Measurements from ENCODE around the gene NHSL1.
A peak's percentile ranks its signal among the peaks of the same experiment; 100 is the strongest.

Gene NHSL1

GRCh38 chr6:138498629-138499302, 528 bp downstream of the NHSL1 start:
- Mint-ChIP-seq H3K4me3 (peak overlapping the region; percentile 71), H3K27me3 (ENCODE audit: low read depth, poor library complexity) (peaks cover 9% of the 10 kb centered on the region), H3K9me3 (no peaks in the 10 kb centered on the region), H3K27ac (peak overlapping the region; percentile 23), H3K4me1 (peaks cover 60% of the 10 kb centered on the region), H3K36me3 (ENCODE audit: low read depth) (peaks cover 21% of the 10 kb centered on the region)
- no peak for TF ChIP-seq CTCF (IDR thresholded peaks at IDR 0.05)
- DNase-seq, result no peak

GRCh38 chr6:138497286-138497685, 2.0 kb downstream of the NHSL1 start:
- H3K9me3 Mint-ChIP-seq, result no peaks in the 10 kb centered on the region
- no peak for TF ChIP-seq CTCF (IDR thresholded peaks at IDR 0.05)
- H3K4me1 Mint-ChIP-seq, result peaks cover 75% of the 10 kb centered on the region
- no peak overlapping the region for H3K27ac Mint-ChIP-seq
- peaks cover 9% of the 10 kb centered on the region for H3K27me3 Mint-ChIP-seq (ENCODE audit: low read depth, poor library complexity)
- no peak overlapping the region for H3K4me3 Mint-ChIP-seq
- DNase-seq, result no peak
- peaks cover 21% of the 10 kb centered on the region for H3K36me3 Mint-ChIP-seq (ENCODE audit: low read depth)

- DNase-seq, result no peak
- Mint-ChIP-seq H3K9me3 (no peaks in the 10 kb centered on the region), H3K4me1 (peaks cover 62% of the 10 kb centered on the region), H3K27me3 (ENCODE audit: low read depth, poor library complexity) (peaks cover 14% of the 10 kb centered on the region), H3K27ac (no peak overlapping the region), H3K36me3 (ENCODE audit: low read depth) (peaks cover 22% of the 10 kb centered on the region), H3K4me3 (no peak overlapping the region)
- no peak for TF ChIP-seq CTCF (IDR thresholded peaks at IDR 0.05)
Observed at GRCh38 chr6:138494312-138494711, 5.0 kb downstream of the NHSL1 start.

- H3K9me3 Mint-ChIP-seq, result no peaks in the 10 kb centered on the region
- H3K4me1 Mint-ChIP-seq, result peaks cover 53% of the 10 kb centered on the region
- H3K36me3 Mint-ChIP-seq (ENCODE audit: low read depth), result peaks cover 26% of the 10 kb centered on the region
- DNase-seq, result no peak
- H3K27ac Mint-ChIP-seq, result peak overlapping the region; percentile 90
- peaks cover 14% of the 10 kb centered on the region for H3K27me3 Mint-ChIP-seq (ENCODE audit: low read depth, poor library complexity)
- TF ChIP-seq CTCF (IDR thresholded peaks at IDR 0.05), result no peak
- peak overlapping the region; percentile 17 for H3K4me3 Mint-ChIP-seq
Observed at GRCh38 chr6:138493413-138493812, 5.9 kb downstream of the NHSL1 start.

- H3K27me3 Mint-ChIP-seq (ENCODE audit: low read depth, poor library complexity), result peaks cover 8% of the 10 kb centered on the region
- TF ChIP-seq CTCF (IDR thresholded peaks at IDR 0.05), result no peak
- H3K27ac Mint-ChIP-seq, result no peak overlapping the region
- H3K4me1 Mint-ChIP-seq, result peaks cover 47% of the 10 kb centered on the region
- H3K9me3 Mint-ChIP-seq, result no peaks in the 10 kb centered on the region
- no peak for DNase-seq
- no peak overlapping the region for H3K4me3 Mint-ChIP-seq
- peaks cover 26% of the 10 kb centered on the region for H3K36me3 Mint-ChIP-seq (ENCODE audit: low read depth)
Observed at GRCh38 chr6:138492871-138493270, 6.4 kb downstream of the NHSL1 start.

GRCh38 chr6:138492113-138492512, 7.2 kb downstream of the NHSL1 start:
- peaks cover 40% of the 10 kb centered on the region for H3K4me1 Mint-ChIP-seq
- H3K27ac Mint-ChIP-seq, result no peak overlapping the region
- DNase-seq, result no peak
- peaks cover 8% of the 10 kb centered on the region for H3K27me3 Mint-ChIP-seq (ENCODE audit: low read depth, poor library complexity)
- no peak for TF ChIP-seq CTCF (IDR thresholded peaks at IDR 0.05)
- H3K36me3 Mint-ChIP-seq (ENCODE audit: low read depth), result peaks cover 26% of the 10 kb centered on the region
- no peaks in the 10 kb centered on the region for H3K9me3 Mint-ChIP-seq
- no peak overlapping the region for H3K4me3 Mint-ChIP-seq

Data from nephron progenitor cell (in vitro differentiated cells).